Mammary epithelial cell (primary cell): ENCODE measurements around the gene SGSM2.

Experiments
- EZH2 ChIP-seq: IDR thresholded peaks from 2 replicates; pipeline ENCODE4 v1.6.1; 2012; ENCODE audit warnings: low read length, inconsistent platforms, borderline replicate concordance
- TF ChIP-seq, protein P1 (sequence below), 2 donors: IDR thresholded peaks in 1 of 2; conservative IDR thresholded peaks in 1 of 2; 2 replicates each; pipeline ENCODE4 v1.5.1; 2011 to 2012; ENCODE audit warnings: inconsistent platforms in 2 of 2, low read length in 2 of 2, mild to moderate bottlenecking in 2 of 2, control low read depth in 1 of 2, low read depth in 1 of 2; ENCODE audit not compliant: insufficient read depth in 1 of 2; ENCODE audit errors: extremely low read depth in 1 of 2

DNA sequence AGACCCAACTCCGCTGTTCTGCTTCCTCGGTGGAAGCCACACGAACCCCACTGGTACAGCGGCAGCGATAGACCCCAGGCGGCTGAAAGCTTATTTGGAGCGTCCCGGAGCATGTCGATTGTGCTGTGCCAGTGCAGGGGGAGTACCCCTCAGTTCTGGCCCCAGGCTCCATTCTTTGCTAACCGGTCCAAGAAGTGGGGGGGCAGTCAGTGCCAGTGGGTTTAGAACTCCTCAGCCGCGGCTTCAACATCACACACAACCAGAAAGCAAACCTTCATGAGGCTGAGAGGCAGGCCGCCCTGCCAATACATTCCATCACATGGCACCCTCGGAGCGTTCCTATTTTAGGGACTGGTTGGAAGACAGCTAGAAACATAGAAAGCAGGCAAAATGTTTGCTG lies 65.2 kb downstream of the SGSM2 start:
- TF ChIP-seq, protein P1, sequence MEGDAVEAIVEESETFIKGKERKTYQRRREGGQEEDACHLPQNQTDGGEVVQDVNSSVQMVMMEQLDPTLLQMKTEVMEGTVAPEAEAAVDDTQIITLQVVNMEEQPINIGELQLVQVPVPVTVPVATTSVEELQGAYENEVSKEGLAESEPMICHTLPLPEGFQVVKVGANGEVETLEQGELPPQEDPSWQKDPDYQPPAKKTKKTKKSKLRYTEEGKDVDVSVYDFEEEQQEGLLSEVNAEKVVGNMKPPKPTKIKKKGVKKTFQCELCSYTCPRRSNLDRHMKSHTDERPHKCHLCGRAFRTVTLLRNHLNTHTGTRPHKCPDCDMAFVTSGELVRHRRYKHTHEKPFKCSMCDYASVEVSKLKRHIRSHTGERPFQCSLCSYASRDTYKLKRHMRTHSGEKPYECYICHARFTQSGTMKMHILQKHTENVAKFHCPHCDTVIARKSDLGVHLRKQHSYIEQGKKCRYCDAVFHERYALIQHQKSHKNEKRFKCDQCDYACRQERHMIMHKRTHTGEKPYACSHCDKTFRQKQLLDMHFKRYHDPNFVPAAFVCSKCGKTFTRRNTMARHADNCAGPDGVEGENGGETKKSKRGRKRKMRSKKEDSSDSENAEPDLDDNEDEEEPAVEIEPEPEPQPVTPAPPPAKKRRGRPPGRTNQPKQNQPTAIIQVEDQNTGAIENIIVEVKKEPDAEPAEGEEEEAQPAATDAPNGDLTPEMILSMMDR (conservative IDR thresholded peaks at IDR 0.05 in 1 of 2, IDR thresholded peaks at IDR 0.05 in 1 of 2; ENCODE audit: extremely low read depth in 1 of 2, insufficient read depth in 1 of 2, low read depth in 1 of 2, low read length in 2 of 2): no peak
- TF ChIP-seq EZH2: no peak
